GM19397 (cell line): Measurements from ENCODE around the gene TPRG1.

Source experiments
- ATAC-seq: cut with Tn5 transposase; IDR thresholded peaks from one replicate; pipeline ENCODE4 v1.9.1; 2021; ENCODE audit warnings: mild to moderate bottlenecking, moderate library complexity; ENCODE audit not compliant: unreplicated experiment

The TPRG1 gene

DNA sequence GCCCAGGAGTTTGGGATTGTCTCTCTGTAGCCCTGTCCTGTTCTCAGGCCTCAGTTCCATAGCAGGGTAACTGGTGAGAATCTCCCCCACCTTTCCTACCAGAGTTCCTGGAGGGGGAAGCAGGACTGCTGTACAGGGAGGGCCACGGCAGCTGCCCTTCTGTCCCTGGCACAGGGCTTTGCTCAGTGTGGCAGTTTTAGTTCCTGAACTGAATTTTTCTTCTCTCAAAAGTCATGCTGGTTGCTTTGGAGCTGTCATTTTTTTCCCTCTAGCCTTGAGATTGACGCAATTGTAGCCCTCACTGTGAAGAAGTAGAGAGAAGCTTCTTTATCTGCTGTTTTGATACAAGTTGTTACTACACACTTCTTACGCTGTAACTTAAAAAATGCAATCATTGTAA is 55.5 kb downstream of the TPRG1 start:
- ATAC-seq: no peak

DNA sequence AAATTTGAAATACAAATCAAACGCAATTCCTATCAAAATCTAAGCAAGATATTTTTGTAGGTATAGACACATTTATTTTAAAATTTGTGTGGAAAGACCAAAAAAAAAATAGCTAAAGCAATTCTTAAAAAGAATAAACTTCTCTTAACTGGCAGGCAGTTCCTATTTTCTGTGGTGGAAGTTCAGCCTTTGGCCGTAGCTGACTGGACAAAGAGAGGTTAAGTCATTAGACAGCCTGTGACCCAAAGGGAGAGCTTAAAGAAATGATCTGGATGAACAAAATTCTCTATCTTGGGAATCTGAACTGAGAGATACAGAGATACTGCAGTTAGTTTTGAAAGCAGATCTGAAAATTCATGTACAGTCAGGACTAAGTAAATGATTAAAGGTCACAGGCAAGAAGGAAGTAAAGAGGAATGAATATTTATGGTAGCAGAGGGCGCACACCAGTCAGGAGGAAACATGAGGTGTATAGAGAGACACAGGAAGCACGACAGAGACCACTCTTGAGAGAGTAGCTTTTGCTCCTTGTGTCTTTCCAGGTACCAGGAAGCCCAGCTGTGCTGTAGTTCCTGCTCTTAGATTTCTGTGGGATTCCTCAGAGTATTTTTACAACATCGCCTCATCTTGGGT is 57.5 kb downstream of the TPRG1 start:
- no peak for ATAC-seq

DNA sequence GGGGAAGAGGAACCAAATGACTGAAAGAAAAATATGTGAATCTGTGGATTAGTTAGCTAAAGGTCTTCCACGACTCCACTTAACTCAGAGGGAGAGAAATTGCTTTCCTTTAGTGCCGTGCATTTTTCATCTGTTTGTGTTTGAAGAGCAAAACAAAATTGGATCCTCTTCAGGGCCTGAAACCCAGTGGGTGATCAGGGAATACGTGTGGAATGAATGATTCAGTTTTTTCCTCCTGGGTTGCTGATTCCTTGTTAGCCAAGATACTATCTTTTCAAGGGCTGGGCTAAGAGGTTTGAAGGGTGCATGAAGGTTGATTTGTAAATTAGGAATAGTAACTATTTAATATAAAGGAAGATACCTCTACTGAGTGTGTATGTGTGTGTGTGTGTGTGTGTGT is 61.0 kb downstream of the TPRG1 start:
- ATAC-seq: no peak

DNA sequence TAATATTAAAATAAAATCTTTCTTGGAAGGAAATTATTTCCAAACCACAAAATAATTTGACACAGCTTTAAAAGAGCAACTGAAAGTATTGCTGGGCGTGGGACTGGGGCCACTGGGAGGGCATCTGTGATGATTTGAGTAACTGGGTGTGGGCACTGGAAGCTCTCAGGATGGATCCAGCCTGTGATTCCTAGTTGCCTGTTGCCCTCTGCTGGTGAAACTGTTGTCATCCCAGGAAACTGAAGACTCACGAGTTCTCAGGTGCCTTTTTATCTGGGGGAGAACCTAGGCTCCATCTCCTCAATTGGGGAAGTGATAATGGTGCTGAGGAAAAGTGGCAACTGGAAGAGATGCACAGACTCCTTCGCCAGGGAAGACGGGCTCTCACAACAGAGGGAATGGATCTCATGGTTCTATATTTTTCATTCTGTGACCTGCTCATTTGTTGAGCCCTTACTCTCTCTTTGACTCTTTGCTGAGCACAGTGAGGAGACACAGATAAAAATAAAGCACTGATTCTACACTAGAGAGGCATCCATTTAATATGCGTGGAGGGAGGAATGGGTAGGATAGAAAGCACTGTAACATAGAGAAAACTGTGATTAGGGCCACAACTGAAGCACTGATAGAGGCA is 61.6 kb downstream of the TPRG1 start:
- no peak for ATAC-seq

DNA sequence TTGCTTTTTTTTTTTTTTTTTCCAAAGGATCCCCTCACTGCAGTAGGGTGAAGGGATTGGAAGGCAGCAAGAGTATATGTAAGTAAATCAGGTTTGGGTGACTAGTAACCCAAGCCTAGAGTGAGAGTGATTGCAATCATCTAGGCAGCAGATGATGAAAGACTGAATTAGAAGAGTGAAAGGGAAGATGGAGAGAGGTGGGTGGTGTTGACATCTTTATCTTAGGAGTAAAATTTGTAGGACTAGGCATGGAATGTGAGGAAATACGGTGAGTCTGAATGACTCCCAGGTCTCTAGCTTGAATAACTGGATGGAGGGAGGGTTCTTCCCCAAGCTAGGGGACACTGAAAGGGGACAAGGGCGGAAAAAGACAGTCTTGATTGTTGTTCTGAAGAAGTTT is 63.4 kb downstream of the TPRG1 start:
- no peak for ATAC-seq

DNA sequence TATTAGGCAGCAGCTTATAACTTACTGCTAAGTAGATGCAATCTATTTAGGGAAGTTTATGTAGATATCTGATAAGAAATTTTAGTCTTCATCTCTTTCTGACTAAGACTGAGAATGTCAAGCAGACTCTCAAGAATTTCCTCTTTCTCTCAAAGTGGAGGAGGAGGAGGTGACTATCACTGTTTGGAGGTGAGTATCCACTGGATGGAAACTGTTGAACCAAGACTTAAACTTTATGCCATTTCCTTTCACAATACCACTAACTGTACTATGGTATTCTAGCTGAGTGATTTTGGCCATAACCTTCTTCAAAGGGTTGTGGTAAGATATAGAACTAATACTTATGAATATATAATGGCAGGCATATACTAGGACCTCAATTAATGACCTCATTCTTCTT is 64.6 kb downstream of the TPRG1 start:
- no peak for ATAC-seq

DNA sequence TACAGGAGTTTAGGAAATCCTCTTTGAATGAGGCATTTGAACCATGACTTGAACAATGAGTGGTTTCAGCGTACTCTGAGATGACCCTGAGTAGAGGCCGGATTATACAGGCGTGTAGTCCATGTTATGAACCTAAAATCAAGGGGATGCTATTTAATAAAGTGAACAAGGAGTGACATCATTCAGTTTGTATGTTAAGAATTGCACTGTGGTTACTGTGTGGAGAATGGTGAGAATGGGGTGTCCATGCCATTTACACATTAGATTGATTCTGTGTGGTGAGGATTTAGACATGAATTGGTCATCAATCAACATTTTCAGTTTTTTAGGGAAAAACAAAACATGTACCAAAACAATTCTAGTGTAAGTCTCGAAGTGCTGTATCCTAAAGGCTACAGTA is 65.8 kb downstream of the TPRG1 start:
- no peak for ATAC-seq

DNA sequence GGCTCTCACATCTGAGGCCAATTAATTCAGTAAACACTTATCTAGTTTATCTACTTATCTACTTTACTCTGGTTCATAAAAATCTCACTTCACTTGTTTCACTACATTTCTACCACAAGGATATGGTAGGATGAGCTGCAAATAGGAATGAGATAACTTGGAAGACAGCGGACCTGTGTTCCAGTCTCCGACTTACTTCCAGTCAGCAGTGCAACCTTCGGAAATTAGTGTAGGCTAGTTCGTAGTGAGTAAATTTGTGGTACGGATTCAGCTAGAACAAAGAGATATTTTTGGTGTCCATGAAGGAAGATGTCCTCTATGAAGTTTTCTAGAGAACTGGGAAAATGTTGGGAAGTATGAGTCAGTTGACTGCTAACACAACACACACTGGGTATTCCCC is 66.3 kb downstream of the TPRG1 start:
- ATAC-seq: no peak

DNA sequence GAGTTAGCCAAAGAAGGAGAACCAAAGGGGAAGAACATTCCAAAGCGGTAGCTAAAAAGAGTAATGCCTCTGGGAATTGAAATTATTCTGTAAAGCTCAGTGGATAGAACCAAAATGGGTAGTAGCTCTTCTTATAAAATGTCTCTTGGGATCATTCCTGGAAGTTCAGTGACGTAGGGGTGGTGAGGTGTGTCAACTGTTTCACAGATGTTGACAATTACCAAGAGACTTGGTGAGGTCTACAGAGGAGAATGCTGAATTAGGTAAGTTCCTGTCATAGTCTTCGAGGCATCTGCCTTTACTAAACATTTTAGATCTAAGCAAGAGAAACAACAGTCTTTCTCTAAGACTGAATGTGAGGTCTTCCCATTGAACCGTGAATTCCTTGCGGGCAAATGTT is 67.8 kb downstream of the TPRG1 start:
- no peak for ATAC-seq

DNA sequence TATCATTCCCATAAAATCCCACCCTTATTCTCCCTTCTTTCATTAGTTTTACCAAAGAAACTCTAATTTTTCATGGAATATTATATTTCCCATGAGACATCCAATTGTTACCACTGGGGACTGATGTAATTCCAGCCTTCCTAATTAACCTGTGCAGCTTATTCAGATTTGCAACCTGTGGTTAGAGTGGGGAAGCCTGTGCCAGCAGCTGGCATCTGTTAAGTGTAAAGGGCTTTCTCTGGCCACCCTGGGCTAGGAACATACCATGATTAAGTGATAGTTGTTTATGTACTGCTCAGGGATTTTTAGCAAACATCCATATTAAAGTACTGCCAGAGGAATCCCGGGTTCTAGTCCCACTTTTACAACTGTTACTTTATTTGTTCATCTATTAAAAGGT is 78.2 kb downstream of the TPRG1 start:
- no peak for ATAC-seq

DNA sequence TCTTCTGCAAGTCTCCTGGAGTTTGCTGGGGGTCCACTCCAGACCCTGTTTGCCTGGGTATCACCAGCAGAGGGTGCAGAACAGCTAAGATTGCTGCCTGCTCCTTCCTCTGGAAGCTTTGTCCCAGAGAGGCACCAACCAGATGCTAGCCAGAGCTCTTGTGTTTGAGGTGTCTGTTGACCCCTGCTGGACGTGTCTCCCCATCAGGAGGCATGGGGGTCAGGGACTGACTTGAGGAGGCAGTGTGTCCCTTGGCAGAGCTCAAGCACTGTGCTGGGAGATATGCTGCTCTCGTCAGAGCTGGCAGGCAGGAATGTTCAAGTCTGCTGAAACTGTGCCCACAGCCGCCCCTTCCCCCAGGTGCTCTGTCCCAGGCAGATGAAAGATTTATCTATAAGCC is 86.5 kb downstream of the TPRG1 start:
- ATAC-seq: no peak

DNA sequence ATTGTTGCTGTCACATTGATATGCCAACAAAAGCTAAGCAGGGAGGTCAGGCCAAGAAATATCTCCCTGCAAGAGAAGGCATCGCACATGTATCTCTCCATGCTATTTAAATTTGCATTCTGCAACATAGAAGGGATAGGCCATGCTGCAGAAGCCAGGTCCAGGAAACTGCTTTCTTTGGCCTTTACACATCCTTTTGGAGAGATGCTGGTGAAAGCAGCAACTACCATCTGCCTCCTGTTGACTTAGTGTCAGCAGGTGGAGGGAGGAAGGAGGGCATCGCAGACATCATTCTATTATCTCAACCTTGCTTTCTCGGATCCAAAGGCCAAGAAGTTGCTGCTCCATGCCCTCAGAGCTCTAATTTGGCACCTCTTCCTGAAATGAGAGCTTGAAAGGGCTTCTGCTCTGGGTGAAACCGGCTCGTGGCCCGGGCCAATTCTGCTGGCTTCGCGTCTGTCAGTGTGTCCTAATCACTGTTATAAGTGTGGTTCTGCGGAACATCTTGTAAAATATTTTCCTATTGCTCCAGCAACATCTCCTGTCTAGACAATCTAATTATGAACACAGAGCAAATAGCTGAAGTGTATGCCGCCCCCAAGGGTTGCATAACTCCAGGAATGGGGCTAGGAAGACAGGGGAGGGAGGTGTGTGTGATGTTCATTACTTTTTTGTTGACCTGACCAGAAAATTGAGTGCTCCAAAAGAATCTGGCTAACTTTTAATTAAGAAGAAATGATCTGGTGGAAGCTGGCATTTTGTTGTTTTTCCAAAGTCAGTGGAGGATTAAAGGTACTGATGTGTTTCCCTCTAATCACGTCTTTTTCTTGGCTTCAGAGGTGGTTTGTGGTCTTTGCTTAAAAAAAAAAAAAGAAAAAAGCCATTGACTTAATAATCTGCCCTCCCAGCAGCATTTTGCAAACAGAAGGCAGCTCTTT is 89.1 kb downstream of the TPRG1 start:
- ATAC-seq: no peak

DNA sequence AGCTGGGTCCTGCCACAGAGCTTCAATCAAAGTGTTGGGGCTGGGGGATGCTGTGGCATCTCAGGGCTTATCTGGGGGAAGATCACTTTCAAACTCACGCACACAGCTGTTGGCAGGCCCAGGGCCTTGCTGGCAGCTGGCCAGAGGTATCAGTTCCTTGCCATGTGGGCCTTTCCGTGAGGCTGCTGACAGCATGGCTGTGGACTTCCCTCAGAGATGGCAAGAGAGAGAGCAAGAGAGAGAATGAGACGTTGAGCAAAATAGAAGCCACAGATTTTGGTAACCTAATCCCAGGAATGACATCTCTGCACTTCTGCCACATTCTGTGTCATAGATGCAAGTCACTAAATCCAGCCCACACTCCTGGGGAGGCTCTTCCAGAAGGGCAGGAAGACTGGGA is 91.0 kb downstream of the TPRG1 start:
- ATAC-seq: no peak

DNA sequence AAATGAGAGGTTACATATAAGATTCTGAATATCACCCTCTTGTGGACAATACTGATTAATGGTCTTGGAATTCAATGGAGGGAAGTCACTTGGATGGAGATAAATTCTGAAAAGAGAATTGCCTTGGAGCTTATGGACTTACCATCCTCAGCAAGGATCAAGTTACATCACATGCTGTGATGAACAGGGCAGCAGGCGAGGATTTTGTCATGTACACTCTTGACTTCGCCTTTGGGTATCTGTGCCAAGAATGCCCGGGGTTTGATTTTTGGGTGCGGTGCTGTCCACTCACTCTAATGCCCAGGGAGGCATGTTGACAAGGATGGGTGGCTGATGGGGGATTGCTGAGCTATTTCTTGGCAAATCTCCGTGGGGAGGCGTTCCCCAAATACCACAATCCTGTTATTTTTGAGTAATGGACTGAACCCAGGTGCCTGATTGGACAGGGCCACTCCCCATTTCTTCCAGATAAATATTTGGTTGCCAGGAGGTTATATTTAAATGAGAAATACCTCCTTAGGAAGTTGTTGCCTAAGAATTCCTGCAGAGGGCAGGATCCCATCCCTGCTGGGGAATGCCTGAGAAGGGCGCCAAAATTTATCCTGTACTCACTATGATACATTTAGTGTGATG is 96.3 kb downstream of the TPRG1 start:
- ATAC-seq: no peak

DNA sequence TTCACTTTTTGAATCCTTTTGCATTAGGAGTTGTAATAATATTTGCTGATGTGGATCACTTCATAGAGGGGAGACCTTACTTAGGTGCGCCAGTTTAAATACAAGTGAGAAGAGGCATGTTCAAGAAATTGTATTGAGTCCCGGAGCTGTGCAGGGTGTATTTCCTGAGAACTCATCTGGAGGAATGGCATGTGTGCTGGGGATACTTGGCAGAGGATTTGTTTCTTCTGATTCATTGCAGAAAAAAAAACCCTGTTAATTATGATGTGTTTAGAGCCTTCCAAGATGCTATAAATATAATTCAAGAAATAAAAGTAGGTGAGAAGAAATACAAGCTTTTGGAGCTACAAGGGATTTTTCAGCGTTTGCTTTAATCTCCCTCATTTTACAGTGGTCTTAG is 97.6 kb downstream of the TPRG1 start:
- no peak for ATAC-seq

DNA sequence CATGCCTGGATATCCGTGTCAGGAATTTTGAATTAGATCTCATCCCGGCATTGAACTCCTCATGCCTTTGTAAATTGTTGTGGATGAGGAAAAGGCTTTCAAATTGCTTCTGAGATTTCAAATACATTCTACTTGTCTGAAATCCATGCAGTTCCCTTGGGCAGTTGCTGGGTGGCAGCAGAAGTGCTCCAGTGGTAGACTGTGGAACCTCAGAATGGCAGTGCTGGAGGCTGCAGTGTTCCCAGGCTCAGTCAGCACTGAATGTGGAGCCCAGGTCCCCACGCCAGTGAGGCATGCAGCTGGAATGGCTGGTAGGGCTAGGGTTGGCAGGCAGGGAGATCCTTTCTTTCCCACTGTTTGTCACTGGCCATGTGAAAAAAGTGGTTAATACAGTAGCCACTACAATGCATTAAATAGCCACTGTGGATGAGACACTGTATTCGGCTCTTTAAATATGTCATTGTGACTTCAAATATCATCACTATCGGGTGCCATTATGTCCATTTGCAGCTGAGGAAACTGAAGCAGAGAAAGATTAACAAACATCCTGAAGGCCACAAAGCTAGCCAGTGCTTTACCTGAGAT is 98.6 kb downstream of the TPRG1 start:
- ATAC-seq: no peak

DNA sequence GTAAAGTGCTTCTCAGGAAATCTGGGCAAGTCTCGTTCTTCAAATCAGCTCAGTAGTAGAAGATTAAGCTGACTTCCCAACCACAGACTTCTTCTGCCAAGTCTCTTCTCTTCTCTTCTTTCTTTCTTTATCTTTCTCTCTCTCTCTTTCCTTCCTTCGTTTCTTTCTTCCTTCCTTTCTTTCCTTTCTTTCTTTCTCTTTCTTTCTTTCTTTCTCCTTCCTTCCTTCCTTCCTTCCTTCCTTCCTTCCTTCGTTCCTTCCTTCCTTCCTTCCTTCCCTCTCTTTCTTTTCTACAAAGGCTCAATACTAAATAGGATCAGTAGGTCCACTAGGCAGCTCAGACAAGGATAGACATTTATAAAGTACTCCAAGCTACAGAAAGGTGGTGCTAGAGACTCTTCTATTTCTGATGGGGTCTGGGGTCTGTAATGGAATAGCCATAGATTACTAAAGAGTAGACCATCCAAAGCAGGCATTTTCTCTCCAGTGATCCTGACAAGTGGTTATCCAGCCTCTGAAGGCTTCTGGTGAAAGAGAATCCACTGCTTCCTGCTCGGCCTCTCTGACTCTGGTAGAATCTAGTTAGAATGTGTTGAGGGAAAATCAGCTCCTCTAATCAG is 100.8 kb downstream of the TPRG1 start:
- no peak for ATAC-seq

DNA sequence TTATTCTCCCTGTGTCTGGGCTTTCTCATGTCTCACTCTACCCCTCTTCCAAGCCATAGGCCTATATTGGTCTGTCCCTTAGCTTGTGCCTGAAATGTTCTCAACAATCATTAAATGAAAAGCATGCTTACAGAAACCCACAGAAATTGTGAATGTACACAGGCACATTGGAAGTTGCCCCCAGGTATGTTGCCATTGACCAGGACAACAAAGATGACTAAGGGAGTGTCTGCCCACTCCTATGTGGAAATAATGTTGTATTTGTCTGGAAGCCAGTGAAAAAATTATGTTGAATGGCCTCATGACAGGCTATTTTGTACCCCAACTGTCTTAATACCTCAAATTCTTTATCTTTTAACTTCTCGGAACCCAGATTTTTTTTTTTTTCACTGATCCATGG is 102.0 kb downstream of the TPRG1 start:
- ATAC-seq: no peak

DNA sequence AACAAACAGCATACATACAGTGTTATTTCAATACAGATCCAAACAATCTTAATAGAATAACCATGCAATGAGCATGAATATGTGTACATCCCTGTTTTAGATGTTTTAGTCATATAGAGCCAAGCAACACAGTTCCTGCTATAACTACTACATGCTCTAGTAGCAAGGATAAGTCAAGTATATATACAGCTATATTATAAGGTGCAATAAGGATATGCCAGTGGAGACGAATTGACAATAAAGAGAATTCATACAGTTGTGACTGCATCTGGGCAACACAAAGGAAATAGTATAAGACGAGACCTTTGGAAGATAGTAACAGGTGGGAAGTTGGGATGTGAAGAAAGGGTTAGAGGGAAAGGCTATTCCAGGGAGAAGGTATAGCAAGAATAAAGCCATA is 103.4 kb downstream of the TPRG1 start:
- no peak for ATAC-seq

DNA sequence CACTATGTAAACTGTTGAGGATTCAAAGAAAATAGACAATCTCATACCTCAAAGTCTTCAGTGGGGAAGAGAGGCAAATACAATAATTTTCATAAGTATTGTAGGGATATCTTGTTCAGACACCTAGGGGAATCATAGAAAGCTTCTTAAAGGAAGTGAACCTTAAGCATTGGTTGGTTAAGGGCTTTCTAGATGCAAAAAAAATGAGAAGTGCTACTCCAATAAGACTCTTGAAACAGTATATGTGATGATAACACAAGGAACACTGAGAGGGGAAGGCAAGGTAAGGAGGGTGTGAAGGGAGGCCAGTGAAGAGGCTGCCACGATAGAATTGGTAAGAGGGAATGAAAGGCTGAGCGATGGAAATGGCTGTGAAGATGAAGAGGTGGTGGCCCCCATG is 104.1 kb downstream of the TPRG1 start:
- ATAC-seq: no peak
